GM23338 (cell line): ENCODE data around the gene FGF22. TPM values are rescaled to one million over a fixed set of nuclear protein-coding genes. Genes with fewer than 3 reads are reported as not detected.

Source experiments
- ATAC-seq: fragments of 200-7000 bp; cut with Tn5 transposase; 3 replicates; pipeline ENCODE4 v1.9.1; 2020
- DNase-seq: peaks from one replicate; pipeline ENCODE4 v3.0.0-alpha.2; 2015; ENCODE audit warnings: low spot score
- H2AFZ ChIP-seq: fragments of 200-600 bp; sonication (generic); 2 replicates; pipeline ENCODE4 v1.8.0; 2016; ENCODE audit warnings: antibody characterized with exemption, mild to moderate bottlenecking, moderate library complexity
- H3F3A ChIP-seq: fragments of 200-600 bp; sonication (generic); replicated peaks from 2 replicates; pipeline ENCODE4 v1.8.0; 2017; ENCODE audit warnings: antibody characterized with exemption, mixed run types, low read depth
- H3K27ac ChIP-seq: fragments of 200-600 bp; sonication (generic); 2 replicates; pipeline ENCODE4 v1.6.1; 2016; ENCODE audit warnings: low read depth
- H3K27me3 ChIP-seq: fragments of 200-600 bp; sonication (generic); 2 replicates; pipeline ENCODE4 v1.8.0; 2016; ENCODE audit warnings: mild to moderate bottlenecking, mixed run types, moderate library complexity; ENCODE audit not compliant: insufficient read depth
- H3K36me3 ChIP-seq: fragments of 200-600 bp; sonication (generic); 2 replicates; pipeline ENCODE4 v1.8.0; 2016; ENCODE audit warnings: mild to moderate bottlenecking; ENCODE audit not compliant: insufficient read depth
- H3K4me1 ChIP-seq: fragments of 200-600 bp; sonication (generic); 2 replicates; pipeline ENCODE4 v1.8.0; 2016; ENCODE audit warnings: mild to moderate bottlenecking, moderate library complexity; ENCODE audit not compliant: insufficient read depth
- H3K4me2 ChIP-seq: fragments of 200-600 bp; sonication (generic); 2 replicates; pipeline ENCODE4 v1.7.1; 2017; ENCODE audit warnings: mixed run types
- H3K4me3 ChIP-seq: fragments of 200-600 bp; sonication (generic); 2 replicates; pipeline ENCODE4 v1.6.1; 2016; ENCODE audit warnings: mixed run types
- H3K79me2 ChIP-seq: fragments of 200-600 bp; sonication (generic); replicated peaks from 2 replicates; pipeline ENCODE4 v1.8.0; 2017; ENCODE audit warnings: mild to moderate bottlenecking; ENCODE audit not compliant: insufficient read depth
- H3K9me2 ChIP-seq: fragments of 200-600 bp; sonication (generic); 2 replicates; pipeline ENCODE4 v1.8.0; 2017; ENCODE audit not compliant: insufficient read depth
- H4K20me1 ChIP-seq: fragments of 200-600 bp; sonication (generic); replicated peaks from 2 replicates; pipeline ENCODE4 v1.8.0; 2017; ENCODE audit warnings: mild to moderate bottlenecking; ENCODE audit not compliant: insufficient read depth
- H3K27ac Mint-ChIP-seq: 2 replicates; pipeline ENCODE4 v1.8.0; 2020; ENCODE audit warnings: inconsistent platforms, mild to moderate bottlenecking, moderate library complexity, mixed read lengths
- H3K27me3 Mint-ChIP-seq: 3 replicates; pipeline ENCODE4 v1.8.0; 2022; ENCODE audit warnings: low read depth, mild to moderate bottlenecking, moderate library complexity, mixed read lengths, inconsistent platforms; ENCODE audit not compliant: insufficient read depth, poor library complexity
- H3K36me3 Mint-ChIP-seq: 3 replicates; pipeline ENCODE4 v1.8.0; 2021; ENCODE audit warnings: low read depth, mild to moderate bottlenecking, inconsistent platforms, moderate library complexity, mixed read lengths
- H3K4me1 Mint-ChIP-seq: 3 replicates; pipeline ENCODE4 v1.8.0; 2020; ENCODE audit warnings: mild to moderate bottlenecking, inconsistent platforms, mixed read lengths
- H3K4me3 Mint-ChIP-seq: 3 replicates; pipeline ENCODE4 v1.8.0; 2021; ENCODE audit warnings: moderate library complexity, mild to moderate bottlenecking, inconsistent platforms, mixed read lengths
- H3K9me3 Mint-ChIP-seq: 3 replicates; pipeline ENCODE4 v1.8.0; 2020; ENCODE audit warnings: moderate library complexity, mild to moderate bottlenecking, inconsistent platforms, mixed read lengths
- CREB1 ChIP-seq: fragments of 250-450 bp; sonication (Bioruptor Pico); IDR thresholded peaks from 2 replicates; pipeline ENCODE4 v1.5.0; 2020; ENCODE audit warnings: low read depth, mild to moderate bottlenecking, moderate library complexity
- CTCF ChIP-seq, 2 experiments: fragments of 200-600 bp in 1 of 2; sonication (generic) in 1 of 2; conservative IDR thresholded peaks; 2 replicates each; pipeline versions ENCODE4 v1.5.1 to v1.6.1; 2016 to 2017; ENCODE audit warnings: antibody characterized with exemption in 2 of 2, low read depth in 2 of 2, mild to moderate bottlenecking in 2 of 2, moderate library complexity in 1 of 2
- ETS1 ChIP-seq: IDR thresholded peaks from 2 replicates; pipeline ENCODE4 v1.6.1; 2016; ENCODE audit warnings: antibody characterized with exemption
- EZH2 ChIP-seq: fragments of 200-600 bp; sonication (generic); IDR thresholded peaks from one replicate; pipeline ENCODE4 v1.8.0; 2017; ENCODE audit warnings: antibody characterized with exemption, mild to moderate bottlenecking, low read depth; ENCODE audit not compliant: unreplicated experiment
- EZH2phosphoT487 ChIP-seq: fragments of 200-600 bp; sonication (generic); IDR thresholded peaks from one replicate; pipeline ENCODE4 v1.8.1; 2018; ENCODE audit warnings: antibody characterized with exemption; ENCODE audit not compliant: unreplicated experiment
- JUNB ChIP-seq: IDR thresholded peaks from one replicate; pipeline ENCODE4 v1.6.1; 2016; ENCODE audit warnings: antibody characterized with exemption; ENCODE audit not compliant: unreplicated experiment
- NANOG ChIP-seq: IDR thresholded peaks from 2 replicates; pipeline ENCODE4 v1.6.1; 2016; ENCODE audit warnings: antibody characterized with exemption, borderline replicate concordance
- POLR2AphosphoS5 ChIP-seq: IDR thresholded peaks from 2 replicates; pipeline ENCODE4 v1.6.1; 2016; ENCODE audit warnings: antibody characterized with exemption, low read depth
- REST ChIP-seq: IDR thresholded peaks from one replicate; pipeline ENCODE4 v1.6.1; 2018; ENCODE audit warnings: antibody characterized with exemption; ENCODE audit not compliant: unreplicated experiment
- STAT1 ChIP-seq: IDR thresholded peaks from one replicate; pipeline ENCODE4 v1.6.1; 2016; ENCODE audit warnings: antibody characterized with exemption; ENCODE audit not compliant: unreplicated experiment
- ZNF114 ChIP-seq: fragments of 250-450 bp; sonication (Bioruptor Pico); IDR thresholded peaks from 2 replicates; pipeline ENCODE4 v1.5.0; 2020; ENCODE audit warnings: mild to moderate bottlenecking, moderate library complexity
- ZNF331 ChIP-seq: fragments of 250-450 bp; sonication (Bioruptor Pico); IDR thresholded peaks from 2 replicates; pipeline ENCODE4 v1.5.0; 2020; ENCODE audit warnings: low read depth, mild to moderate bottlenecking, moderate library complexity
- polyA plus RNA-seq: library from polyadenylated mRNA; unstranded; fragments of >200 nt; fragmentation: Nextera tagmentation; extraction: Ambion mirVana; gene quantifications from 2 replicates; pipeline ENCODE4 v1.2.1, GENCODE V29; 2016
- total RNA-seq: library from RNA; depleted of rRNA; stranded (reverse); fragments of >200 nt; shearing (Covaris generic); gene quantifications from 2 replicates; pipeline ENCODE4 v1.2.3, GENCODE V29; 2014

The FGF22 gene
- total and polyA plus RNA-seq, 2 experiments from 2014 or later, result 1.0 to 2.8 TPM

GRCh38 chr19:623974-624373 is 15.7 kb upstream of the FGF22 start:
- ATAC-seq, result peak; percentile 18
- no peaks in the 10 kb centered on the region for H3K27me3 ChIP-seq
- Mint-ChIP-seq H3K36me3 (peaks cover 54% of the 10 kb centered on the region), H3K9me3 (no peaks in the 10 kb centered on the region), H3K27me3 (peaks cover 7% of the 10 kb centered on the region), H3K4me1 (peaks cover 4% of the 10 kb centered on the region; the same call in 2 of the 3 replicates), H3K27ac (peak overlapping the region; percentile 59; the same call in 1 of the 2 replicates), H3K4me3 (no peak overlapping the region)
- H3K36me3 ChIP-seq, result peaks cover 6% of the 10 kb centered on the region; the same call in 1 of the 2 replicates
- no peak overlapping the region for H3K27ac ChIP-seq
- no peak overlapping the region for H3K4me2 ChIP-seq
- peaks cover 5% of the 10 kb centered on the region for H4K20me1 ChIP-seq
- no peak overlapping the region for H3K4me3 ChIP-seq
- 0 out of 2 replicates have a peak, but pooled peaks cover 6% of the 10 kb centered on the region for H3F3A ChIP-seq
- peaks cover 12% of the 10 kb centered on the region for H3K79me2 ChIP-seq
- H3K9me2 ChIP-seq, result no peaks in the 10 kb centered on the region
- TF ChIP-seq CTCF (conservative IDR thresholded peaks at IDR 0.05; ENCODE audit: low read depth in 2 of 2), result peak in 1 of 2 experiments; percentile 33; a peak in 2 of 4 replicates
- no peak for TF ChIP-seq POLR2AphosphoS5
- no peaks in the 10 kb centered on the region for H3K4me1 ChIP-seq
- no peak overlapping the region for H2AFZ ChIP-seq
- DNase-seq, result no peak

DNA sequence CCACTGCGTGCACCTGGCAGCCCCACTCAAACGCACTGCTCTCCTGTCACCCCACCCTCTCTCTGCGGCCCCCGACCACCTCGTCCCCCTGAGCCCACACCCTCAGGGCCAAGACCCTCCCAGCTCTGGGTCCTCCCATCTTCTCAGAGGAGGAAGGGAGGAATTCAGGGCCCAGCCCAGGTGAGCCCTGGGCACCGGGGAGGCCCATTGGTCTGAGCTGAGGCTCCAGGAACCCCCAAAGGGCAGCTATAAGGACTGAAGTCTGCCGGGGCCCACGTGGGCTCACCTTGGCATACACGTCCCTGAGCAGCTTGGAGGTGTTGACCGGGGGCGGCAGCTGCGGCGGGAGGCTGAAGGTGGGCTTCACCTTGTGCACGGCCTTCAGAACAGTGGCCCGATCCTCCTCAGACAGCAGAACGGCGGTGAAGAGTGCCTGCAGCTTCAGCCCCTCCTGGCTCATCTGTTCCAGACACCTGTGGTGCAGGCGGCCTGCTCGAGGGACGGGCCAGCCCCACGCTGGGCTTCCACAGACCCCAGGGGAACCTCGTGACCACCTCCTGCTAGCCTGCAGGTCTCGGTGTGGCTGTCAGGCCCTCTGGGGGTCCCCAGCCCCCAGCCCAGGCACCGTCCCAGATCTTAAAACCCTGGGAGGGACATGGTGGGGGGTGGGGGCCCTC is 15.1 kb upstream of the FGF22 start:
- Mint-ChIP-seq H3K4me3 (no peak overlapping the region), H3K9me3 (no peaks in the 10 kb centered on the region), H3K27ac (peak overlapping the region; percentile 59; the same call in 1 of the 2 replicates), H3K36me3 (peaks cover 57% of the 10 kb centered on the region), H3K4me1 (peaks cover 6% of the 10 kb centered on the region; the same call in 2 of the 3 replicates), H3K27me3 (peaks cover 7% of the 10 kb centered on the region)
- no peaks in the 10 kb centered on the region for H3K4me1 ChIP-seq
- 0 out of 2 replicates have a peak, but pooled peaks cover 10% of the 10 kb centered on the region for H3F3A ChIP-seq
- ATAC-seq, result no peak
- H2AFZ ChIP-seq, result no peak overlapping the region
- H3K36me3 ChIP-seq, result peaks cover 6% of the 10 kb centered on the region; the same call in 1 of the 2 replicates
- H4K20me1 ChIP-seq, result peaks cover 5% of the 10 kb centered on the region
- H3K4me3 ChIP-seq, result no peak overlapping the region
- H3K4me2 ChIP-seq, result no peak overlapping the region
- no peak overlapping the region for H3K27ac ChIP-seq
- DNase-seq, result no peak
- peaks cover 17% of the 10 kb centered on the region for H3K79me2 ChIP-seq
- no peaks in the 10 kb centered on the region for H3K27me3 ChIP-seq
- no peaks in the 10 kb centered on the region for H3K9me2 ChIP-seq
- no peak for TF ChIP-seq REST
- TF ChIP-seq NANOG, result no peak
- TF ChIP-seq EZH2phosphoT487, result no peak
- TF ChIP-seq CREB1 (CRISPR knock-in tag), result no peak
- no peak for TF ChIP-seq ZNF331 (CRISPR knock-in tag)
- TF ChIP-seq JUNB, result no peak
- TF ChIP-seq EZH2, result no peak
- TF ChIP-seq ZNF114 (CRISPR knock-in tag), result no peak
- no peak for TF ChIP-seq ETS1
- TF ChIP-seq CTCF (conservative IDR thresholded peaks at IDR 0.05; ENCODE audit: low read depth in 2 of 2), result no peak
- no peak for TF ChIP-seq STAT1
- no peak for TF ChIP-seq POLR2AphosphoS5
